Measurements from ENCODE around the gene BEGAIN. TPM values are rescaled to one million over a fixed set of nuclear protein-coding genes. Genes with fewer than 3 reads are reported as not detected.
"Not testable (repeated sequence)": the region's sequence is repeated elsewhere in the genome, so short reads cannot be mapped to it uniquely, and the experiment has no call there.

Gene BEGAIN
- total and polyA plus RNA-seq, 2 donors, result 1.8 to 3.1 TPM

GRCh38 chr14:100528962-100529560, 58.2 kb downstream of the BEGAIN start:
- 94% methylated on average over 10 of the region's 10 CpGs for WGBS
- no peaks in the 10 kb centered on the region for H3K36me3 ChIP-seq (ENCODE audit: insufficient read depth)

GRCh38 chr14:100526632-100527031, 60.6 kb downstream of the BEGAIN start:
- Histone ChIP-seq H3K4me1 (ENCODE audit: insufficient read depth) (no peaks in the 10 kb centered on the region), H3K4me3 (ENCODE audit: low read depth, low read length) (no peak overlapping the region), H3K27ac (ENCODE audit: low read depth) (no peak overlapping the region), H3K36me3 (ENCODE audit: insufficient read depth) (no peaks in the 10 kb centered on the region)
- 99% methylated on average over 2 of the region's 2 CpGs for WGBS
- DNase-seq (ENCODE audit: extremely low spot score), result no peak

More at GRCh38 chr14:100528962-100529560, 58.2 kb downstream of the BEGAIN start:
- Histone ChIP-seq H3K27ac (ENCODE audit: low read depth) (no peak overlapping the region), H3K4me1 (ENCODE audit: insufficient read depth) (no peaks in the 10 kb centered on the region), H3K4me3 (ENCODE audit: low read depth, low read length) (no peak overlapping the region)
- no peak for DNase-seq (ENCODE audit: extremely low spot score)

- H3K4me3 ChIP-seq (ENCODE audit: low read depth, low read length), result no peak overlapping the region
- H3K36me3 ChIP-seq (ENCODE audit: insufficient read depth), result no peaks in the 10 kb centered on the region
- WGBS, result 94% methylated on average over 4 of the region's 4 CpGs
- no peak overlapping the region for H3K27ac ChIP-seq (ENCODE audit: low read depth)
- H3K4me1 ChIP-seq (ENCODE audit: insufficient read depth), result no peaks in the 10 kb centered on the region
- no peak for DNase-seq (ENCODE audit: extremely low spot score)
Observed at GRCh38 chr14:100526057-100526456, 61.2 kb downstream of the BEGAIN start.

GRCh38 chr14:100525615-100526014, 61.6 kb downstream of the BEGAIN start:
- no peaks in the 10 kb centered on the region for H3K4me1 ChIP-seq (ENCODE audit: insufficient read depth)
- no peak for DNase-seq (ENCODE audit: extremely low spot score)
- no peaks in the 10 kb centered on the region for H3K36me3 ChIP-seq (ENCODE audit: insufficient read depth)
- 95% methylated on average over 11 of the region's 11 CpGs for WGBS
- no peak overlapping the region for H3K27ac ChIP-seq (ENCODE audit: low read depth)
- H3K4me3 ChIP-seq (ENCODE audit: low read depth, low read length), result no peak overlapping the region

- H3K27ac ChIP-seq (ENCODE audit: low read depth), result no peak overlapping the region
- WGBS, result 50% methylated on average over 8 of the region's 8 CpGs
- no peak overlapping the region for H3K4me3 ChIP-seq (ENCODE audit: low read depth, low read length)
- H3K36me3 ChIP-seq (ENCODE audit: insufficient read depth), result no peaks in the 10 kb centered on the region
- no peaks in the 10 kb centered on the region for H3K4me1 ChIP-seq (ENCODE audit: insufficient read depth)
- no peak for DNase-seq (ENCODE audit: extremely low spot score)
Observed at GRCh38 chr14:100524933-100525243, 62.3 kb downstream of the BEGAIN start.

GRCh38 chr14:100524233-100524932, 62.8 kb downstream of the BEGAIN start:
- 82% methylated on average over 12 of the region's 12 CpGs for WGBS
- DNase-seq (ENCODE audit: extremely low spot score), result no peak
- Histone ChIP-seq H3K27ac (ENCODE audit: low read depth) (no peak overlapping the region), H3K4me3 (ENCODE audit: low read depth, low read length) (no peak overlapping the region), H3K36me3 (ENCODE audit: insufficient read depth) (no peaks in the 10 kb centered on the region), H3K4me1 (ENCODE audit: insufficient read depth) (no peaks in the 10 kb centered on the region)

- Histone ChIP-seq H3K27ac (ENCODE audit: low read depth) (no peak overlapping the region), H3K4me1 (ENCODE audit: insufficient read depth) (no peaks in the 10 kb centered on the region), H3K36me3 (ENCODE audit: insufficient read depth) (no peaks in the 10 kb centered on the region), H3K4me3 (ENCODE audit: low read depth, low read length) (no peak overlapping the region)
- no peak for DNase-seq (ENCODE audit: extremely low spot score)
- 83% methylated on average over 8 of the region's 8 CpGs for WGBS
Observed at GRCh38 chr14:100523843-100524169, 63.4 kb downstream of the BEGAIN start.

- no peaks in the 10 kb centered on the region for H3K36me3 ChIP-seq (ENCODE audit: insufficient read depth)
- DNase-seq (ENCODE audit: extremely low spot score), result no peak
- WGBS, result 82% methylated on average over 13 of the region's 13 CpGs
- no peaks in the 10 kb centered on the region for H3K4me1 ChIP-seq (ENCODE audit: insufficient read depth)
- no peak overlapping the region for H3K4me3 ChIP-seq (ENCODE audit: low read depth, low read length)
- H3K27ac ChIP-seq (ENCODE audit: low read depth), result no peak overlapping the region
Observed at GRCh38 chr14:100523131-100523842, 63.9 kb downstream of the BEGAIN start.

GRCh38 chr14:100522616-100523099, 64.6 kb downstream of the BEGAIN start:
- H3K4me1 ChIP-seq (ENCODE audit: insufficient read depth), result no peaks in the 10 kb centered on the region
- DNase-seq (ENCODE audit: extremely low spot score), result no peak
- WGBS, result 60% methylated on average over 6 of the region's 6 CpGs

GRCh38 chr14:100506053-100506452, 81.2 kb downstream of the BEGAIN start:
- WGBS, result 94% methylated on average over 3 of the region's 3 CpGs
- H3K4me1 ChIP-seq (ENCODE audit: insufficient read depth); H3K27ac ChIP-seq (ENCODE audit: low read depth); DNase-seq (ENCODE audit: extremely low spot score); H3K4me3 ChIP-seq (ENCODE audit: low read depth, low read length); H3K36me3 ChIP-seq (ENCODE audit: insufficient read depth): not testable (repeated sequence)

More at GRCh38 chr14:100522616-100523099, 64.6 kb downstream of the BEGAIN start:
- H3K4me3 ChIP-seq (ENCODE audit: low read depth, low read length), result no peak overlapping the region
- H3K36me3 ChIP-seq (ENCODE audit: insufficient read depth), result no peaks in the 10 kb centered on the region
- no peak overlapping the region for H3K27ac ChIP-seq (ENCODE audit: low read depth)

- no peak overlapping the region for H3K4me3 ChIP-seq (ENCODE audit: low read depth, low read length)
- WGBS, result 88% methylated on average over 3 of the region's 3 CpGs
- no peaks in the 10 kb centered on the region for H3K4me1 ChIP-seq (ENCODE audit: insufficient read depth)
- DNase-seq (ENCODE audit: extremely low spot score), result no peak
- H3K36me3 ChIP-seq (ENCODE audit: insufficient read depth), result no peaks in the 10 kb centered on the region
- H3K27ac ChIP-seq (ENCODE audit: low read depth), result no peak overlapping the region
Observed at GRCh38 chr14:100504372-100505078, 82.7 kb downstream of the BEGAIN start.

GRCh38 chr14:100503251-100503650, 84.0 kb downstream of the BEGAIN start:
- WGBS, result 83% methylated on average over 7 of the region's 7 CpGs
- Histone ChIP-seq H3K27ac (ENCODE audit: low read depth) (no peak overlapping the region), H3K4me1 (ENCODE audit: insufficient read depth) (no peaks in the 10 kb centered on the region), H3K36me3 (ENCODE audit: insufficient read depth) (no peaks in the 10 kb centered on the region), H3K4me3 (ENCODE audit: low read depth, low read length) (no peak overlapping the region)
- DNase-seq (ENCODE audit: extremely low spot score), result no peak

GRCh38 chr14:100502622-100503220, 84.5 kb downstream of the BEGAIN start:
- no peaks in the 10 kb centered on the region for H3K36me3 ChIP-seq (ENCODE audit: insufficient read depth)
- no peak for DNase-seq (ENCODE audit: extremely low spot score)
- H3K4me3 ChIP-seq (ENCODE audit: low read depth, low read length), result no peak overlapping the region
- WGBS, result 95% methylated on average over 10 of the region's 10 CpGs
- H3K27ac ChIP-seq (ENCODE audit: low read depth), result no peak overlapping the region
- H3K4me1 ChIP-seq (ENCODE audit: insufficient read depth), result no peaks in the 10 kb centered on the region
